GM13976 (cell line): ENCODE results near the gene C1QTNF9B.

Experiments used
- DNase-seq: peaks from one replicate; pipeline ENCODE4 v3.0.0; 2012; ENCODE audit warnings: low spot score
- in situ Hi-C: fragments of 300-500 bp; cut with MboI; formaldehyde crosslinking; loops from one replicate; pipeline ENCODE4 v1.12.0; 2022; ENCODE audit warnings: low sequenced_read_pairs, mixed read lengths, inconsistent platforms; ENCODE audit not compliant: unreplicated experiment
- TF ChIP-seq, protein P1 (sequence below): IDR thresholded peaks from 2 replicates; pipeline ENCODE4 v1.5.1; 2012; ENCODE audit warnings: borderline replicate concordance, mild to moderate bottlenecking; ENCODE audit not compliant: insufficient read depth; ENCODE audit errors: extremely low read depth, missing control alignments, control extremely low read depth

The C1QTNF9B gene

DNA sequence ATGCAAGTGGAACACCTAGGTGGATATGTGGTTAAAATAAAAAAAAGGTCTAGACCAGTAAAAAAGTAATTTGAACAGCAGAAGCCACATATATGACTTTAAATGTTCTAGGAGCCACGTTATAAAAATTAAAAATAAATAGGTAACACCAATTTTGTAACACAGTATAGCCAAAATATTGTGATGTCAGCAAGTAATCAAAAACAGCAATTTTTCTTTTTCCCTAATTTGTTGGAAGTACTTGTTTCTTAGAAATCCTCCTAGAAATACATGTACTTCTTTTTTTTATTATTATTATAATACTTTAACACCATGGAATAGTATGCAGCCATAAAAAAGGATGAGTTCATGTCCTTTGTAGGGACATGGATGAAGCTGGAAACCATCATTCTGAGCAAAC, 25.7 kb upstream of the C1QTNF9B start:
- TF ChIP-seq, protein P1, sequence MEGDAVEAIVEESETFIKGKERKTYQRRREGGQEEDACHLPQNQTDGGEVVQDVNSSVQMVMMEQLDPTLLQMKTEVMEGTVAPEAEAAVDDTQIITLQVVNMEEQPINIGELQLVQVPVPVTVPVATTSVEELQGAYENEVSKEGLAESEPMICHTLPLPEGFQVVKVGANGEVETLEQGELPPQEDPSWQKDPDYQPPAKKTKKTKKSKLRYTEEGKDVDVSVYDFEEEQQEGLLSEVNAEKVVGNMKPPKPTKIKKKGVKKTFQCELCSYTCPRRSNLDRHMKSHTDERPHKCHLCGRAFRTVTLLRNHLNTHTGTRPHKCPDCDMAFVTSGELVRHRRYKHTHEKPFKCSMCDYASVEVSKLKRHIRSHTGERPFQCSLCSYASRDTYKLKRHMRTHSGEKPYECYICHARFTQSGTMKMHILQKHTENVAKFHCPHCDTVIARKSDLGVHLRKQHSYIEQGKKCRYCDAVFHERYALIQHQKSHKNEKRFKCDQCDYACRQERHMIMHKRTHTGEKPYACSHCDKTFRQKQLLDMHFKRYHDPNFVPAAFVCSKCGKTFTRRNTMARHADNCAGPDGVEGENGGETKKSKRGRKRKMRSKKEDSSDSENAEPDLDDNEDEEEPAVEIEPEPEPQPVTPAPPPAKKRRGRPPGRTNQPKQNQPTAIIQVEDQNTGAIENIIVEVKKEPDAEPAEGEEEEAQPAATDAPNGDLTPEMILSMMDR = no peak
- in situ Hi-C loops = no loop called here
- DNase-seq = no peak

DNA sequence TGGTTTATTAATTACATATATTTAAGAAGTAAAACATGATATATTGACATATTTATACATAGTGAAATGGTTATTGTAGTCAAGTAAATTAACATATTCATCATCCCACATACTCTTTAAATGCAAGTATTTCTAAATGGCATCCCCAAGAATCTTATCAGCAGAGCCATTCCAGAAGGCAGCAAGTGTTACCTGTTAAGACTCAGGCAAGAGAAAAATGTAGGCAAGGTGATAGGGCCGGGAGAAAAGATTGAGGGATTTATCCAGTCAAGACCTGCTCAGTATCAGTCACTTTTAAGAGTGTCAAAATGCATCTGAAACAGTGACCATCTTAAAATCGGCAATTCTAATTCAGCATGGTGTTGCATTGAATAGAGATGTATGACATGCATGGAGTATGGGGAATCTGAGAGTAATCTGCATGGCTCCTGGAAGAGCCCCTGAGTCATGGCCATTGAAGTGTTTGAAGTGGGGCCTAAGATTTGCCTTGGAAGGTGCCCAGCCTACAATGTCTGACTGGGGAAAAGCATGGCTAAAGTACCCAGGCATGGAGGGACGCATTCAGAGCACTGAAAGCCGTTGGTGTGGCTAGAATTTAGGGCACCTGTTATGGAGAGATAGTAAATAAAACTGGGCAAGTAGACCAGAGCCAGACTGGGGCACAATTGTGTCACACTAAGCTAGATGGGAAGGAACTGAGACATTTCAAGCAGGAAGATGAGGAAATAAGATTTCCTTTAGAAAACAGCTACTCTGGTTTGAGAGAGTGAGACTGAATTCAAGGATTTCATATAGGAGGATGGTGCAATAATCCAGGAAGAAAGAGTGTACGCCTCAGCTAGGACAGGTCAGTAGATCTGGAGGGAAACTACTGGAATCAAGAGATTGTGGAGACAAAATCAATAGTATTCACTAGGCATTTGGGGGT, 25.0 kb upstream of the C1QTNF9B start:
- TF ChIP-seq, protein P1 = no peak
- in situ Hi-C loops = no loop called here
- no peak for DNase-seq

DNA sequence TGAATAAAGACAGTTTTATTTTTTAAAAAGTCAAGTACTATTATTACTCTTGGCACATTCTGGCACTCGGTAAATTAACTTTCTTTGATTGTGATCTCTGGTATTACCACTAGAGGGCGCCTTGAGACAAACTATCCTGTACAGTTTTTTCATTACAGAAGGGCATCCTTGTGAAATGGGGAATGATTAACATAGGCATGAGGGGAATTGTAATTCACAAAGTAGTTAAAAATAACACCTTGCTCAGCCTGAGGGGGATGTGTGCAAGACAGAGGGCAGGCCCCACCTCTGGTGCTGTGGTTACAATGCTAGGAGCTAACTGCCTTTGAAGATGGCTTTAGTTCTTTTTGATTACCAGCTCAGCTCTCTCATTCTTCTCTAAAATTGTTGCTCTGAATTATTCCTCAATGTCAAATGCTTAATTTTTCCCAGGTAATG, 24.2 kb upstream of the C1QTNF9B start:
- in situ Hi-C loops = no loop called here
- DNase-seq = no peak

DNA sequence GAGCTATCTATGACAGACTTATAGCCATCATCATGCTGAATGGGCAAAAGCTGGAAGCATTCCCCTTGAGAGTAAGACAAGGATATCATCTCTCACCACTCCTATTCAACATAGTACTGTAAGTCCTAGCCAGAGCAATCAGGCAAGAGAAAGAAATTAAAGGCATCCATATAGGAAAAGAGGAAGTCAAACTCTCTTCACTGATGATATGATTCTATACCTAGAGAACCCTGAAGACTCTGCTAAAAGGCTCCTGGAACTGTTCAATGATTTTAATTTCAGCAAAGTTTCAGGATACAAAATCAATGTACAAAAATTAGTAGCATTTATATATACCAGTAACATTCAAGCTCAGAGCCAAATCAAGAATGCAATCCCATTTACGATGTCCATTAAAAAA, 21.7 kb upstream of the C1QTNF9B start:
- in situ Hi-C loops = loop anchor here (10.0 kb wide), 1 partner anchor 306 kb away; no protein-coding TSS in a partner anchor
- DNase-seq = no peak
- TF ChIP-seq, protein P1 = no peak

More for the DNA sequence above, 24.2 kb upstream of the C1QTNF9B start:
- TF ChIP-seq, protein P1 = peak; percentile 47

GRCh38 chr13:23918208-23918607, 20.9 kb upstream of the C1QTNF9B start:
- no peak for DNase-seq
- in situ Hi-C loops = loop anchor here (10.0 kb wide), 1 partner anchor 307 kb away; no protein-coding TSS in a partner anchor
- TF ChIP-seq, protein P1 = no peak

DNA sequence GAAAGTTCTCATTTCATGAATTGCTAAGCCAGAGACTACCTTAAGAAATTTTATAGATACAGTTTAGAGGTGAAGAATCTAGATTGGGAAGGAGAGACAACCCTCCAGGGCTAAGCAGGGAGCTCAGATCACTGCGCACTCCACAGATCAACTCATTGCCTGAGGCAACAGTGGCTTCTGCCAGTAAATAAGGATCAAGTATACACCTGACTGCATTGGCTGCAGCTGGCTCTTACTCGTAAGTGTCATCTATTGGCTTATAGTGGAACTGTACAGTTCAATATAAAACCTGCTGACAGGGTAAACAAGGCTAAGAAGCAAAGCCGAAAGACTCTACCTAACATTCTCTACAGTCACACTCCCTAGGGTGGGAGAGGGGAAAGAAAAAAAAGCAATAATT, 18.0 kb upstream of the C1QTNF9B start:
- DNase-seq = no peak
- TF ChIP-seq, protein P1 = no peak
- in situ Hi-C loops = loop anchor here (10.0 kb wide), 1 partner anchor 309 kb away; no protein-coding TSS in a partner anchor
